ACHN (cell line): ENCODE results near the gene PKD1L1.

ENCODE experiments used
- DNase-seq: peaks from one replicate; pipeline ENCODE4 v3.0.0-alpha.2; 2015
- in situ Hi-C: cut with HindIII; loops from 2 replicates; pipeline ENCODE4 v1.10.0; 2017; ENCODE audit warnings: low sequenced_read_pairs, low pct_ligation_motif_present, low pct_unique_long_range_greater_than_20kb

The PKD1L1 gene

DNA sequence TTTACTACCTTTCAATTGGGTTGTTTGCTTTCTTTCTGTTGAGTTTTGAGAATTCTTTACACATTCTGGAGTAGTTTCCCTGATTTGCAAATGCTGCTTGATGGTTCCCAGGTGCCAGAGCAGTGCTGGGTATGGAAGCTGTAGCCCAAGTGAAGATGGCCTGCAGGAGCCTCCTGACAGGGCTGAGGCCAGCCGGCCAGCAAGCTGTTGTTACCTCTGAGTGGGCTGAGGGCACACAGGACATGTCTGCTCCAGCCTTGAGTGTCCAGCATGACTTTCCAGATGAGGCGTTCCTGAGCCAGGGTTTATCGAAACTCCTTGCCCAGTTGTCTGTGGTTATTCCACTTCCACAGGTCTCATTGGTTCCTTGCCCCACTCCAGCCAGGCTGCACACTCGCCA, 201.8 kb downstream of the PKD1L1 start:
- in situ Hi-C loops, result no loop called here
- DNase-seq, result no peak

DNA sequence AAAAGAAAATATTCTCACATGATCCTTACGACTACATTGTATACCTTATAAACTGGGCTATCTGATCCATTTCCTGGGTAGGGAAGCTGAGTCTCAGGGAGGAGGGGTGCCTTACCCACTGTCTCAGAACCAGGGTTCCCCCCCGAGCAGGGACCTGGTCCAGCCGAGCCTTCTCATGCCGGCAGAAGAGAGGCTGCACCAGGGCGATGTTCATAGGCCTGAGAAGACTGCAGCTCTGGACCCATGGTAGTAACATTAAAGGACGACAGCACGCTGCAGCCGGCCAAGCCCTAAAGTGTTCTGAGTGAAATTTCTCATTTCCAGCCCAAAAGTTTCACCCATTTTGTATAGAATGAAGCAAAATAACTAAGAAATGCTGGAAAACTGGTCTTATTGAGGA, 203.4 kb downstream of the PKD1L1 start:
- DNase-seq, result no peak
- in situ Hi-C loops, result no loop called here

DNA sequence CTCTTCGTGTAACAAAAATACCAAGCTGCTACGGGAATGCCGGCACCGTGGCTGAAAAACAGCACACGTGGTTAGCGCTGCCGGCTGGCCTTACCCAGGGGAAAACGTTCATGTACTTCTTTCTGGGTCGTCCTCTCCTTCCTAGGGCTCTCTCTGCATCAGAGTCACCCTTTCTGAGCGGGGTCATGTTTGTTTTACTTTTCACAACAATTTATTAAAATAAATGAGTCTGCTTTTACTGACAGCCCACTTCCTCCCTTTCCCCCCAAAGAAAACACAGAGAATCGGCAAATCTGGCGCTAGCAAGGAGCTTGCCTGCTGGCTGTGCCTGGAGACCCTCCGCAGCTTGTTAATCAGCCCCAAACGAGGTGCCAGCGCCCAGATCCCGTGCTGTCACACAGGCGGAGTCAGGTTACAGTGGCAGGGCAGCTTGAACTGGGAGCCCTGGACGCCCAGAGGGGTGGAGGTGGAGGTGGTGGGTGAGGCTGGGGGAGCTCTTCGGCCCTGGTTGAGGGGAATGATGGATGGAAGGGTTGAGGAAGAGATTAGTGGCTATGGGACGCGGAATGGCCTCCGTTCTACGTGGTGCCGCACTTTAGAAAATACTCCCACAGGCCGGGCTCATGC, 204.2 kb downstream of the PKD1L1 start:
- DNase-seq, result no peak
- in situ Hi-C loops, result no loop called here

DNA sequence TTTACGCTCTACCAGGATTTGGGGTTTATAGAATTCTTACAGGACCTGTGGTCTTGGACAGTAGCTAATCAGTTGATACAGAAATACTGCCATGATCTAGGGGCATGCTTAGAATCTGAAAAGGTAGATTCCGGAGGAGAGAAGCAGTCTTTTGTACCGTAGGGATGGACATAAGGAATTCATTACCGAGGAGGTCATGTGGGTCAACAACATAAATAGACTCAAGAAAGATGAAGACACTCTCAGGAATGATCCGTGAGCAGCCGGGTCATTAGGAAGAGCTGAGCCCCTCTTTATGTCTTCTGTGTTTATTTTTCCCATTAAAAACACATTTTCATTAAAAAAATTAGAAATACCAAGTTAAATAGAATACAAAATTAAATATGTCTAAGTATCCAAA, 206.3 kb downstream of the PKD1L1 start:
- DNase-seq, result no peak
- in situ Hi-C loops, result no loop called here

DNA sequence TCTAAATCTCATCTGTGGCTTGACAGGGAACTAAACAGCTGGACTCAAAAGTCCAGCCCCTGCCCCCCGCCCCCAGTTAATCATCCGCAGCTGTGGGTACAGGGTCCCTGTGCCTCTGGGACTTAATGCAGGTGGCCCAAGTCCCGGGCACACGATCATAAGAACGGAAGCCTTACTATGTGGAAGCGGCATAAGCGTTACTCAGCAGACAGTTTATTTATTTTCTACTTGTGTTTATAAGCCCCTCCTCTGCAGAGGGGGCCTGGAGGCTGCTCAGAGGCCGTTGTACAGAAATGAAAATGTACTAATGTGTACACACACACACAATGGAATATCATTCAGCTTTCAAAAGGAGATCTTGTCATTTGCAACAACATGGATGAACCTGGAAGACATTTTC, 208.4 kb downstream of the PKD1L1 start:
- DNase-seq, result no peak
- in situ Hi-C loops, result no loop called here

DNA sequence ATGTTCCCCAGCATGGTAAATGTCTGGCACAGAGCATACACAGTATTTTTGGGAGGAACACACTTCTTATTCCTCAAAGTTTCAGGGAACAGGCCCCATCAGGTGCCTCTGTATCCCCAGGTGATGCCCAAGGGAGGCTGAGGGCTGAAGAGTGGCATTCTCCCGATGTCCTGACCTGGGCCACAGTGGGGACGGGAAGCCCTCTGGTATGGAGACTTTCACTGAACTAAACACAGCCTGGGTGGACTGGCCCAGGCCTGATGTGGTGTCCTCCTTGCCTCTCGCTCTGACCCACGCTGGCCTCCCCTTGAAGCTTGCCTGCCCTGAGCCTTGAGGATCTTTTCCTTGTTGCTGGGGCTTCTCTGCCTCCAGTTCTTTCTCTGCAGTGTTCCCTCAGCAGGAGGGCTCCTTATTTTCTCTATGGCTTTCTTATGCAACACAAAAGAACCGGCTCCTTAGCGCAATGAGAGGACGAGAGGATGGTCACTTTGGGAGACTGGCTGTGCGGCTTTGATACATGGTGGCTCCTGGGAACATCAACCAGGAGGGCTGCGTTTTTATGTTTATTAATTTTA, 208.9 kb downstream of the PKD1L1 start:
- DNase-seq, result no peak
- in situ Hi-C loops, result no loop called here

DNA sequence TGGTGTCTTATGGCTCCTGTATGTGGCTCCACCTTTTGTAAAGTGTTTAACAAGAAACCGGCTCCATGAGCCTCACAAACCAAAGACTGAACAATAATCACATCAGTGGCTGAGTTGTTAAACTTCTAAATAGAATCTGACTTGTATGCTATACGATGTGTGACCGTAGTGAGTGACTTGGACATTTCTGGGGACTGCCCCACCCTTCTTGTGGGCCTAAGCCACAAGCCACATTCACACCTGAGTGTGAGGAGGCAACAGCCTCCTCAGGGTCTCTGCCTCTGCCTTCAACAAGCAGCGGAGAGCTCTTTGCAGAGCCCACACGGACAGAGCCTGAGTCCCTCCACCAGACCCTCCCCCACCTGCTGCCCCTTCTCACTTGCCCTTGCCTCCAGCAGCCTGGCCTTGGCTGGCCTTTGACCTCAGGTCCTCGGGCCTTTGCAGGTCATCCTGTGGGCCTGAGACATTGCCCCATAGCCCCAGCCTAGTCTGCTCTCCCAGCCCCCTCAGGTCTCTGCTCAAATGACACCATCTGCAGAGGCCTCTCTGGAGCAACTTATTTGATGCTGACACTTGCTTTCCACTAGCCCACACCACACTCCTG, 209.6 kb downstream of the PKD1L1 start:
- DNase-seq, result no peak
- in situ Hi-C loops, result no loop called here

DNA sequence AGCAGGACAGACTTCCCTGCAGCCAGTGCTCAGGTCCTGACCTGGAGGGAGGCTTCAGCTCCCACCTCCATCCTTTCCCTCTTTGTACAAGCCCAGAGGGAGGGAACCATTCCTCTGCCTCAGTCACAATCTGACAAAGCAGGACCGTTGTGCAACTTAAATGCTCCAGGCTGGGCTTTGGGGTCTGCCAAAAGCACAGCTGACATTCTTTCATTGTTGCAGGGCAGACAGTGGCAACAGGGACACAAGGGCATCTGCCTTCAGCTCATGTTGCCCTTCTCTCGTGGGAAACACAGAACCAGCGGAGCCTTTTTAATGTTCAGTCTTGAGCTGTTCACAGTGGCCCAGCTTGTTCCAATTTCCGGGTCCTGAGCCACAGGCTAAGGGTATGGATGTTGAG, 210.7 kb downstream of the PKD1L1 start:
- in situ Hi-C loops, result no loop called here

DNA sequence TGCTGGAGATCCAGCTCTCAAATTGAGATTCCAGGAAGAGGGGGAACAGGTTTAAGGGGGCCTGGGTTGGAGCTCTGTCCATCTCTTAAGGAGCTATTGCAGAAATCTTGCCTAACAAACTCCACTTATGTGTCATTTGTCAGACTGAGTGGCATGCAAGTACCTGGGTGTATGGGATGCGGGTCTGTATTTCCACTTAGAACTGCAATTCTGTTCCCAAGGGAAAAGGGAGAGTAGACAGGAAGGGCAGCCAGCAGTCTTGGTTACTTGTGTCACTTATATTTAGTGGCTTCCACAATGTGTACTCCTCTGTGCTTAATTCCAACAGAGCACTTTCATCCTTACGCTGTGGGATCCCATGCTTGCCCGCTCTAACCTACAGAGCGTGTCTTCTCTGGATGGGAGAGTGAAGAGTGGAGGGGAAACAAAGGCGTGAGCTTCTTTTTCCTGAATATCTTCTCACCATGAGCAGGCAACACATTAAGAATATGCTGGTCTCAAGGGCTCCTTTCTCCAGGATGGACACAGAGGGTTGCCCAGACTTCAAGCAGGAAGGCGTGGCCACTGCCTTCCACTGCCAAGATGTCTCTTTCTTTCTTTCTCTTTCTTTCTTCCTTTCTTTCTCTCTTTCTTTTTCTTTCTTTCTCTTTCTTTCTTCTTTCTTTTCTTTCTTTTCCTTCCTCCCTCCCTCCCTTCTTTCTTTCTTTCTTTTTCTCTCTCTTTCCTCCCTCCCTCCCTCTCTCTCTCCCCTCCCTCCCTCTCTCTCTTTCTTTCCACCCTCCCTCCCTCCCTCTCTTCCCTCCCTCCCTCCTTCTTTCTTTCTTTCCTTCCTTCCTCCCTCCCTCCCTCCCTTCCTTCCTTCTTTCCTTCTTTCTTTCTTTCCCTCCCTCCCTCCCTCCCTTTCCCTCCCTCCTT, 212.6 kb downstream of the PKD1L1 start:
- no peak for DNase-seq
- in situ Hi-C loops, result no loop called here

More for the DNA sequence above, 210.7 kb downstream of the PKD1L1 start:
- no peak for DNase-seq

DNA sequence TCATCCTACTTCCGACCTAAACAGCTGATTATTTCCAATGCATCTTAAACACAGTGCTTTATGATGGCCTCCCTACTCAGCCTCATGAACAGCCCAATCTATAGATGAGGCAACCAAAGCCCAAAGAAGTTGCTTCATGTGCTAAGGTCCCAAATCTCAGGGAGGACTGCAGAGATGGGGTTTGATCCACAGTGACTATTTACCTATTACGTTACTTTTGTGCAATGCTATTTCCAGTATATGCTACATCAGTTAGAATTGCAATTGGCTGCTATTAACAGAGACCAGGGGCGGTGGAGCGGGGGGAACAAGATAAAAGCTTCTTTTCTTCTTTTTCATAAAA, 213.3 kb downstream of the PKD1L1 start:
- in situ Hi-C loops, result no loop called here
- DNase-seq, result no peak

DNA sequence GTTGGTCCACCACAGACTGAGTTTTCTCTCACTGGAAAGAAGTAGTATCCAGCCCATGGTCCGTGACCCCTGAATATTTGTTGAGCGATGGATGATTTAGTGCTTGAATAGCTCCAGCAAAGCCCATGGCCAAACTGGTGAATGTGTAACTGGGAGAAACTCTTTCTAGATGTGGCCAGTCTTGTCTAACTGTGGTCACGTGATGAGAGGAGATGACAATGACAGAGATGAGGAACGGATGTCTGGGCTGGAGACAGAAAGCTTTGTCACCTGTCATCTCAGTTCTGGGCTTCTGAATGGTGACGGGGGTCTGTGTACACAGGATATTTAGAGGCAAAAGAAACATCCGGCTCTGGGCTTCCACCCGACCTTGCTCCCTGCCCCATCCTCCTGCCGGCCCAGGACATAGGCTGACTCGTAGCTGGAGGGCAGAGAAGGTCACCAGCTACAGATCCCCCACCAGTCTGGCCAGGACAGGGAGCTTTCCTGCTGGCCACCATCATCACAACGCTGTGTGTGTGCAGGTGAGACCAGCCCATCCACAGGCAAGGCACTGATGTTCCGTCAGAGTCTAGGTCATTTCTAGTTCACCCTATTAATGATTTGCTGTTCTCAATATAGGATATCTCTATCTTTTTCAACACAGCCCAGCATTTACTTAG, 213.8 kb downstream of the PKD1L1 start:
- peak; percentile 66 for DNase-seq
- in situ Hi-C loops, result no loop called here

DNA sequence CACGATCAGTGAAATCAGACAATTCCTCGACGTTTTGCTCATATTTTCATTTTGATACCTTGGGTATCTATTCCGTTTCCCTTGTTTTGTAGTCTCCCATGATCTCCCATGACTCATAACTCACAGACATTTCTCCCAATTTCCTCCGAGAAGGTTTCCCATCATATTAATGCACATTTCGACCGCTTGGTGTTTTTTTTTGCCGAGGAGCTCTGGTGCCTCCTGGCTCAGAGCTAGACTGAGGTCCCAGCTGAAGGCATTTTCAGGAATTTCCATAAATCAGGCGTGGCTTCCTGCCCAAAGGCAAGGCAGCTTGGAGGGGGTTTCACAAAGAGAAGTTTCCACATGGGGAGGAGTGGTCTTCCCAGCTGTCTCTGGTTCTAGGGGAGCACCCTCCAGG, 218.1 kb downstream of the PKD1L1 start:
- no peak for DNase-seq
- in situ Hi-C loops, result no loop called here

DNA sequence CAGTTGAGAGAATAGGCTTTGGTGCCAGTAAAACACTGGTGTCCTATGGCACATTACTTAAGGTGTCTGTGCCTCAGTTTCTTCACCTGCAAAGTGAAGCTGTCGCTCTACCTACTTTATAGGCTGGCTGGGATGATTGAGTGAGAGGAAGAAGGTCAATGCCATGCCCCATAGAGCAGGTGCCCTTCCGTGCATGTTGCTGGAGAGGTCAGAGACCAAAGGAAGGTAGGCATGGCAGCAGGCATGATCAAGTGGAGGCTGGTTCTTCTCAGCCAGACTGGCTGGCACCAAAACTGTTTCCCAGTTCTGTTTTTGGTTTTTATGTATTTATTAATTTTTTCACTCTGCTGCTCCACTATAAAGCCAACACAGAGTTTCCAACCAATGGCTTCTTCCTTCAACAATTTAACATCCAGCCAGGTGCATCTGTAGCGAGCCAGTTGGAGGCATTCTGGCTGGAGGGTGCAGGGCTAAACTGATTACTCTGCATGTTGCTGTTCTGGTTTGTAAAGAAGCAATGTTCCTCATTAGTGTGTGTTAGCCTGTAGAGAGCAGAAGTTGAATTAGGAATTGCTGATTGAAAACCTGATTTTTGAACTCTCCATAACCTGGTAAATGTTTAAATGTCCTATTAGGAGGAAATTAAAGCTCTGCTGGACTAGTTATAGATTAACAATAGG, 222.1 kb downstream of the PKD1L1 start:
- no peak for DNase-seq
- in situ Hi-C loops, result no loop called here

DNA sequence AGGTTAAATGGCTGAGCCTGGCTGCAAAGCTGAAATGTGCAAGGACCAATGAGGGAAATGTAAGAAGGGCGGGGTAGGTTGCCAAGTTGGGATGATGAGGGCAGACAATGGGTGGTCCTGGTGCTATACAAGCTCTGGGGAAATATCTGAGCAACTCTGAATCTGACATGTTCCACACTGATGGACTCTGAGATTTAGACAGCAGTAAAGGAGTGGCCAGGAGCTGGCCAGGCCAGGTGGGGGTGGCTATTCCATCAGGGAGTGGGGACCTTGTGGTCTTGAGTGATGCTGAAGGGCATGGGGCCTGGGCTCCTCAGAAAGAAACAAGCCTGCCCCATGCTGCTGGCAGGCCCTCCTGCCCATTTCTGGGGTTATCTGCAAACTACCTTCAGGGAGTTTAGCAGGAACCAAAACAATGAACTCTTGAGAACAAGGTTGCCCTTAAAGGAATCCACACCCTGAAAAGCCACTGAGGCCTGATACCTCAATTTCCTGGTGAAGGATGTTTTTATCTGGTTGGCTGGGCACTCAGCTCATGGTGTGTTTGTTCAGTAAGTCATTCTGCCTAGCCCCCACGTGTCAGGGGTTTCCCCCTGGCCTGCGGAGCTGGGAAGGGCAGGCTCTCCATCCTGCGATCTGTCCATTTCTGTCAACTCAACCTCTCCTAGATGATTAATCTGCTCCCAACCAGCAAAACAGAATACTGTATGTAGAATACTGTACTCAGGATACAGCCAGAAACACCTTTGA, 223.1 kb downstream of the PKD1L1 start:
- in situ Hi-C loops, result no loop called here
- DNase-seq, result peak; percentile 74
